Endometrial microvascular endothelial cells (primary cell): ENCODE measurements around the gene VEZT. TPM values are rescaled to one million over a fixed set of nuclear protein-coding genes. Genes with fewer than 3 reads are reported as not detected.

ENCODE experiments used
- in situ Hi-C: cut with HindIII; loops from 2 replicates; pipeline ENCODE4 v1.10.0; 2017; ENCODE audit warnings: low sequenced_read_pairs, low pct_unique_long_range_greater_than_20kb; ENCODE audit errors: inconsistent ontology term
- total RNA-seq: library from RNA; depleted of rRNA; stranded (reverse); fragments of >200 nt; gene quantifications from one replicate; pipeline ENCODE4 v1.2.3, GENCODE V29; 2015; ENCODE audit errors: inconsistent ontology term

The VEZT gene
- total RNA-seq, 1 donor from 2014 or later: 74.3 TPM

GRCh38 chr12:95336387-95337067, 118.9 kb downstream of the VEZT start:
- in situ Hi-C loops: no loop called here

GRCh38 chr12:95337146-95337545, 119.5 kb downstream of the VEZT start:
- in situ Hi-C loops: no loop called here

GRCh38 chr12:95339086-95339788, 121.6 kb downstream of the VEZT start:
- in situ Hi-C loops: no loop called here

- in situ Hi-C loops: no loop called here
Observed at GRCh38 chr12:95342008-95342407, 124.4 kb downstream of the VEZT start.

- in situ Hi-C loops: no loop called here
Observed at GRCh38 chr12:95343461-95344230, 126.0 kb downstream of the VEZT start.

- in situ Hi-C loops: no loop called here
Observed at GRCh38 chr12:95349291-95349690, 131.7 kb downstream of the VEZT start.

- in situ Hi-C loops: no loop called here
Observed at GRCh38 chr12:95351748-95352147, 134.1 kb downstream of the VEZT start.

Other genes starting within 250 kb of the VEZT start
- 228 TPM for gene NDUFA12, start 214.1 kb upstream of the VEZT start, total RNA-seq
- gene NR2C1, start 144.2 kb upstream of the VEZT start, total RNA-seq: 19.5 TPM
- gene FGD6, start 340 bp upstream of the VEZT start, total RNA-seq: 13.9 TPM